ENCODE measurements around the gene PSMA7. TPM values are rescaled to one million over a fixed set of nuclear protein-coding genes. Genes with fewer than 3 reads are reported as not detected.

The PSMA7 gene
- total and polyA plus RNA-seq, 4 experiments from 2014 or later: 182 to 598 (median 313) TPM

DNA sequence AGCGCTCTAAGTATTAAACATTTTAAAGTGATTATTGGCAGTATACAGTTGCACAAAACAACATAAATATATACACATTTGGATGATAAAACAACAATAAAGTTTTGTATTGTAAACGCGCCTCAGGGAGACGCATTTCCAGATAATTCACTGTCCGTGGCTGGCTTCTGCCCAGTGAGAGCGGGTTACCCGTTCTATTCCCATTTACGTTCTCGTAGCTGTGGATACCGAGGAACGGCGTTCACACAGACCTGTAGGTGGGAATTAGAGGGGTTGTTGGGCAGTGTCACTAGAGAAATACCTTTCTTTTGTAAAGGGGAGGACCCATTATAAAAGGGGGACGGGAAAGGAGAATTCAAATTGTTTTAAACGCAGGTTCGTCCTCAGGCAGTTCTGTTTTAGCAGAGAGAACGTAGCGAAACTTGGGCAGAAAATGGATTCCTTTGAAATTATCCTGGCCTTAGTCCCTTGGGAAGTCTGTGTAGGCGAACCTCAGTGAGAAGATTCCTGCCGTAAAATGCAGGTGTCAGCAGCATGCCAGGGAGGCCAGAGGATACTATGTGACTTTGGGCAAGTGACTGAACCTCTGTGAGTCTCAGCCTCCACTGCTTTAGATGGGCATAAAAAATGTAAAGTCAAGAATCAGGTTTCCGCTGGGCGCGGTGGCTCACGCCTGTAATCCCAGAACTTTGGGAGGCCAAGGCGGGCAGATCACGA, 40.4 kb upstream of the PSMA7 start:
- H3K36me3 ChIP-seq (ENCODE audit: insufficient read depth, low read length): no peaks in the 10 kb centered on the region
- peaks cover 0 to 14% of the 10 kb centered on the region in 2 donors for H3K36me3 Mint-ChIP-seq
- intact Hi-C loops (cut with micrococcal nuclease): loop anchor here (1.0 to 5.0 kb wide), 4 partner anchors 61 to 204 kb away; partner anchors contain the start of genes ADRM1, LSM14B and RPS21
- H3K9me3 ChIP-seq (ENCODE audit: control insufficient read depth in 1 of 2, low read length in 2 of 2): no peaks in the 10 kb centered on the region
- peaks cover 23 to 51% (median 38%) of the 10 kb centered on the region in 4 donors for H3K4me1 Mint-ChIP-seq
- ChIA-PET POLR2A (ENCODE audit: partially characterized antibody) (interaction anchor here (0.6 to 1.9 kb wide), 6 partner anchors 11 to 216 kb away, joined by 3 to 6 read pairs (median 5); partner anchors contain the start of genes LSM14B, OSBPL2 and RPS21), CTCF (ENCODE audit: partially characterized antibody) (no interaction called here)
- peak overlapping the region; percentile 94 for H3K27ac ChIP-seq (ENCODE audit: low read depth, low read length)
- peak overlapping the region; percentile 90 to 98 (median 95) for H3K27ac Mint-ChIP-seq
- peak overlapping the region; percentile 88 to 95 (median 92) for H3K4me3 Mint-ChIP-seq
- H3K27me3 ChIP-seq (ENCODE audit: insufficient read depth, low read length): no peaks in the 10 kb centered on the region
- peaks cover 0 to 2% (median 0%) of the 10 kb centered on the region in 8 donors for H3K9me3 Mint-ChIP-seq
- peak overlapping the region; percentile 53 to 92 for H3K4me3 ChIP-seq (ENCODE audit: low read length in 2 of 2)
- DNase-seq: no peak
- no peaks in the 10 kb centered on the region for H3K27me3 Mint-ChIP-seq
- H3K4me1 ChIP-seq (ENCODE audit: insufficient read depth, low read length): peaks cover 22% of the 10 kb centered on the region

DNA sequence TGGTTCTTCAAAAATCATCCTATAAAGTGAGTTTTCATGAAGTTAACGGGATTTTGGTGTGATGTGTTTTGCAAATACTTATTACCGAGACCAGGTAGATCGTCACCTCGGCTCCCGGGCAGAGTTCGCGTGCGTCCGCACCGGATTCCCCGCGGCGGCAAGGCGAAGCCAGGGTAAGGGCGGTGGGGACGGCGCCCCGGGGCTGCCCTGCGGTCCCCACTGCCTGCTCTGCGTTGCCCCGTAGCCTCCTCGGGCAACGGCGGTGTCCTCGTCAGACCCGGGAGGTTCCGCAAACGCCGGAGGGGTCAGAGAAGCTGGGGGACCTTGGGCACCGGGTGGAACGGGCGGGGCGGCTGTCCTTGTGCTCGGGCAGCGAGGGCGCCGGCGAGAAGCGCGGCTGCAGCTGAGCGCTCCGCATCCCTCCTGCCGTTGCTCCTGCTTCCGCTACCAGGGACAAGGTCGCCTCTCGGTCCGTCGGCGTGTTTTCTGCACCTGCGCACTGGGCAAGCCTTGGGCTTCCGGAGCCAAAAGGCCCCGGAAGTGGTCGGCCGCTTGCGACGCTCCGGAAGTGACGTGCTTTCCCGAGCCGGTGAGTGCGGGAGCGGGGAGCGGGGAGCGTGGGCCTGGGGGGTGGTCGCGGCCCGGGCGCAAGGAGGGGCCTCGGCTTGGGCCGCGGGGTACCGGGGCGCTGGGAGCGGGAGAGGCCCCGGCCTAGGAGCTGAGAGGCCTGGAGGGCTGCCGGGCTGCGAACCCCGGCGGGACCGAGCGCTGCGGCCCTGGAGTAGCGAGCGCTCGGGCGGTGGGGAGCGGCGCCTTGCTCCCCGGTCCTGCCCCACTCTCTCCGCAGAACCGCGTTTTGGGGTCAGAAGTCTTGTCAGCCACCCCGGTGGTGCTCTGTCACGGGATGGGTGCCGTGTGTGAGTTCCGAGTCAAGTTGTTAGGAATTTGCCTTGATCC, 39.6 kb upstream of the PSMA7 start, which contains the start of gene MTG2:
MTG2 (plus strand) TSS at position 560 of the 957 bp plus-strand sequence. CDS start 10,393 bp downstream, outside the sequence.
- Mint-ChIP-seq H3K36me3 (peaks cover 0 to 14% of the 10 kb centered on the region in 2 donors), H3K4me1 (peaks cover 23 to 50% (median 37%) of the 10 kb centered on the region in 4 donors), H3K9me3 (peaks cover 0 to 2% (median 0%) of the 10 kb centered on the region in 8 donors), H3K4me3 (peak within 1 kb of the TSS; percentile 91 to 97 (median 92)), H3K27ac (peak within 1 kb of the TSS; percentile 93 to 98 (median 96)), H3K27me3 (no peaks in the 10 kb centered on the region)
- H3K9me3 ChIP-seq (ENCODE audit: control insufficient read depth in 1 of 2, low read length in 2 of 2): no peaks in the 10 kb centered on the region
- DNase-seq: peak; percentile 91 to 96 (median 93)
- intact Hi-C loops (cut with micrococcal nuclease): loop anchor here (1.0 to 5.0 kb wide), 7 partner anchors 39 to 225 kb away; partner anchors contain the start of genes ADRM1, CABLES2, LSM14B and OSBPL2
- peaks cover 22% of the 10 kb centered on the region for H3K4me1 ChIP-seq (ENCODE audit: insufficient read depth, low read length)
- peak within 1 kb of the TSS; percentile 94 for H3K27ac ChIP-seq (ENCODE audit: low read depth, low read length)
- POLR2A ChIA-PET (ENCODE audit: partially characterized antibody): interaction anchor here (0.6 to 1.9 kb wide), 13 partner anchors 10 to 217 kb away, joined by 3 to 6 read pairs (median 3); partner anchors contain the start of genes LSM14B, OSBPL2, PSMA7 and RPS21
- peak within 1 kb of the TSS; percentile 53 to 92 for H3K4me3 ChIP-seq (ENCODE audit: low read length in 2 of 2)
- CTCF ChIA-PET (ENCODE audit: partially characterized antibody): no interaction called here
- no peaks in the 10 kb centered on the region for H3K27me3 ChIP-seq (ENCODE audit: insufficient read depth, low read length)
- no peaks in the 10 kb centered on the region for H3K36me3 ChIP-seq (ENCODE audit: insufficient read depth, low read length)

DNA sequence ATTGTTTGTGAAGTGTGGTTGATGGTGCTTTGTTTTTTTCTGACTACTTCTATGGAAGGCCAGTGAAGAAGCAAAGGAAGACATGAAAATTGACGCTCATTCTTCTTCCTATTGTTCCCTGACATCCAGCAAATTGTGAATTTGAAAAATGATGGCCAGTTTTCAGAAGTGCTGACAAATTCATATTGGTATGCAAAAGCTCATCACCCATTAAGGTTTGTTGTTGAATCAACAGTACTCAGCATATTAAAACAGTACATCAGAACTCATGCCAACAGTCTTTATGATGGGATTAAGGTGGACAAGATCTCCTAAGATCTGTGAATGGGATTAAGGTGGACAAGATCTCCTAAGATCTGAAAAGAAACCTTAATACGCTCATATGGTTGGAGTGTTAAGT, 38.6 kb upstream of the PSMA7 start:
- DNase-seq: peak in 1 of 5 donors; percentile 2
- POLR2A ChIA-PET (ENCODE audit: partially characterized antibody): interaction anchor here (1.2 to 1.9 kb wide), 2 partner anchors 60 to 115 kb away, joined by 3 to 4 read pairs; partner anchors contain the start of gene LSM14B
- Histone ChIP-seq H3K27ac (ENCODE audit: low read depth, low read length) (peak overlapping the region; percentile 94), H3K9me3 (ENCODE audit: control insufficient read depth in 1 of 2, low read length in 2 of 2) (no peaks in the 10 kb centered on the region), H3K36me3 (ENCODE audit: insufficient read depth, low read length) (no peaks in the 10 kb centered on the region), H3K27me3 (ENCODE audit: insufficient read depth, low read length) (no peaks in the 10 kb centered on the region), H3K4me3 (ENCODE audit: low read length in 2 of 2) (peak overlapping the region in 1 of 2 donors; percentile 92), H3K4me1 (ENCODE audit: insufficient read depth, low read length) (peaks cover 22% of the 10 kb centered on the region)
- Mint-ChIP-seq H3K4me3 (peak overlapping the region; percentile 89 to 97 (median 92)), H3K36me3 (peaks cover 0 to 12% of the 10 kb centered on the region in 2 donors), H3K9me3 (peaks cover 0 to 2% (median 0%) of the 10 kb centered on the region in 8 donors), H3K27me3 (no peaks in the 10 kb centered on the region), H3K4me1 (peaks cover 15 to 41% (median 30%) of the 10 kb centered on the region in 4 donors), H3K27ac (peak overlapping the region; percentile 93 to 98 (median 96))
- CTCF ChIA-PET (ENCODE audit: partially characterized antibody): no interaction called here
- intact Hi-C loops (cut with micrococcal nuclease): loop anchor here (1.0 to 5.0 kb wide), 5 partner anchors 39 to 225 kb away; partner anchors contain the start of genes CABLES2, OSBPL2, PSMA7 and RPS21

DNA sequence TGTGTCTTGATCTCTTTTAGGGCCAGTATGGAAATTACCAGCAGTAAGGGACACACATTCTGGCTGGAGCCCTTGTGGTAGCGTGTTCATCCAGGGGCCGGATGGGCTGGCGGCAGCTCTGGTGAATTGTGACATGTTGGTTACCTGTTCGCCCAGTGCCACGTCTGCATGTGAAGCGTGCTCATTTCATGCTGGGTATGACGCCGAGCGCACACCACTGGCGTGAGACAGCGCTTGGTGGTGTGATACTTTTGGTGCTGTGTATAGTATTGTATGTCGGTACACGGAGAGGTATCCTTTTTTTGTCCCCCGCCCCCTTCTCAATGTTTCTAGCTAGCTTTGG, 35.9 kb upstream of the PSMA7 start:
- Histone ChIP-seq H3K27ac (ENCODE audit: low read depth, low read length) (no peak overlapping the region), H3K4me3 (ENCODE audit: low read length in 2 of 2) (no peak overlapping the region), H3K36me3 (ENCODE audit: insufficient read depth, low read length) (peaks cover 4% of the 10 kb centered on the region), H3K4me1 (ENCODE audit: insufficient read depth, low read length) (peaks cover 15% of the 10 kb centered on the region), H3K9me3 (ENCODE audit: control insufficient read depth in 1 of 2, low read length in 2 of 2) (no peaks in the 10 kb centered on the region), H3K27me3 (ENCODE audit: insufficient read depth, low read length) (no peaks in the 10 kb centered on the region)
- ChIA-PET CTCF (ENCODE audit: partially characterized antibody) (no interaction called here), POLR2A (ENCODE audit: partially characterized antibody) (no interaction called here)
- H3K4me1 Mint-ChIP-seq: peaks cover 13 to 24% (median 15%) of the 10 kb centered on the region in 4 donors
- no peak overlapping the region for H3K4me3 Mint-ChIP-seq
- no peaks in the 10 kb centered on the region for H3K27me3 Mint-ChIP-seq
- no peak for DNase-seq
- no peak overlapping the region for H3K27ac Mint-ChIP-seq
- H3K36me3 Mint-ChIP-seq: peaks cover 7 to 22% of the 10 kb centered on the region in 2 donors
- intact Hi-C loops (cut with micrococcal nuclease): no loop called here
- peaks cover 0 to 2% (median 0%) of the 10 kb centered on the region in 8 donors for H3K9me3 Mint-ChIP-seq

DNA sequence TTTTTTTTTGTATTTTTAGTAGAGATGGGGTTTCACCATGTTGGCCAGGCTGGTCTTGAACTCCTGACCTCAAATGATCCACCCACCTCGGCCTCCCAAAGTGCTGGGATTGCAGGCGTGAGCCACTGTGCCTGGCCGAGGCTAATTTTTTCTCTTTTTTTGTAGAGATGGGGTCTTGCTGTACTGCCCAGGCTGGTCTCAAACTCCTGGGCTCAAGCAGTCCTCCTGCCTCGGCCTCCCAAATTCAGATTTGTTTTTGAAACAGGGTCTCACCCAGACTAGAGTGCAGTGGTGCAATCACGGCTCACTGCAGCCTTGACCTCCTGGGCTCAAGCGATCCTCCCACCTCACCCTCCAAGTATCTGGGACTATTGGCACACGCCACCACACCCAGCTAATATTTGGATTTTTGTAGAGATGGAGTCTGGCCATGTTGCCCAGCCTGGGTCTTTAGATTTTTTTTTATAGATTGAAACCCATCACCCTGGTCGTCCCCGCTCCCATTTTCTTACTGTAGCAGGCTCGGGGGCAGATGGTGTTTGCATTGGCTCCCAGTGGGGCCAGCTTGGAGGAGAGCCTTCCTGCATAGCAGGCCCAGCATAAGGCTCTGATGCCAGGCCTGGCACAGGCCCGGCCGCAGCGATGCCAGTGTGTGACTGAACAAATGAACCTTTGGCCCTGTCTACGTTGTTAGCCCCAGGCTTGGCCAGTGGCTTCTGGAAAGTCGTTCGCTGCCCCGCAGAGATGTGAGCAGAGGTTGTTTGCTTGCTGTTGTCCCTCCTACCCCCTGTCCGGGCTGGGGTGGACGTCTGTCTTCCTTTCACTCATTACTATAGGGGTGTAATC, 35.3 kb upstream of the PSMA7 start:
- POLR2A ChIA-PET (ENCODE audit: partially characterized antibody): no interaction called here
- Mint-ChIP-seq H3K27ac (no peak overlapping the region), H3K36me3 (peaks cover 10 to 25% of the 10 kb centered on the region in 2 donors), H3K4me3 (no peak overlapping the region), H3K4me1 (peaks cover 10 to 18% (median 11%) of the 10 kb centered on the region in 4 donors), H3K9me3 (peaks cover 0 to 2% (median 0%) of the 10 kb centered on the region in 8 donors), H3K27me3 (no peaks in the 10 kb centered on the region)
- H3K36me3 ChIP-seq (ENCODE audit: insufficient read depth, low read length): peaks cover 4% of the 10 kb centered on the region
- no peak for DNase-seq
- H3K4me3 ChIP-seq (ENCODE audit: low read length in 2 of 2): no peak overlapping the region
- H3K27ac ChIP-seq (ENCODE audit: low read depth, low read length): no peak overlapping the region
- H3K9me3 ChIP-seq (ENCODE audit: control insufficient read depth in 1 of 2, low read length in 2 of 2): no peaks in the 10 kb centered on the region
- peaks cover 9% of the 10 kb centered on the region for H3K4me1 ChIP-seq (ENCODE audit: insufficient read depth, low read length)
- intact Hi-C loops (cut with micrococcal nuclease): no loop called here
- H3K27me3 ChIP-seq (ENCODE audit: insufficient read depth, low read length): no peaks in the 10 kb centered on the region
- CTCF ChIA-PET (ENCODE audit: partially characterized antibody): no interaction called here

DNA sequence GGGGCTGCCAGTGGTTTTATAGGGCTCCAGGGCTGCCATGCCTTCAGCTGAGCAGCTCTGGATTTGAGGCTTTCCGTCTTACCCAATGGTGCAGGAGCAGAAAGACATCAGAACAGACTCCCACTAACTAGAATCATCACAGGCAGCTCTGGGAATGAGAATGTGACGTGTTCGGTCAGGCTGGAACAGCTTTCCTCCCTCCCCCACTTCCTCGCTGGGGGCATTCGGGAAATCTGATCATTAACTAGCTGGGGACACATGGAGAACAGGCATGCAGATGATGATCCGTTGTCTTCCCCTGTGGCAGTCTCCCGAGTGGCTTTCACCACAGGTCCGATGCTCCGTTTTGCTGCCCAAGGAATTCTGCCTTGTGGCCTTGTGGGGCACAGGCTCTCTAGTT, 34.1 kb upstream of the PSMA7 start:
- H3K4me3 Mint-ChIP-seq: no peak overlapping the region
- H3K27ac ChIP-seq (ENCODE audit: low read depth, low read length): no peak overlapping the region
- H3K9me3 Mint-ChIP-seq: no peaks in the 10 kb centered on the region
- no peak for DNase-seq
- peaks cover 4% of the 10 kb centered on the region for H3K36me3 ChIP-seq (ENCODE audit: insufficient read depth, low read length)
- peaks cover 6 to 8% (median 7%) of the 10 kb centered on the region in 4 donors for H3K4me1 Mint-ChIP-seq
- H3K9me3 ChIP-seq (ENCODE audit: control insufficient read depth in 1 of 2, low read length in 2 of 2): no peaks in the 10 kb centered on the region
- intact Hi-C loops (cut with micrococcal nuclease): no loop called here
- no peaks in the 10 kb centered on the region for H3K27me3 Mint-ChIP-seq
- ChIA-PET POLR2A (ENCODE audit: partially characterized antibody) (no interaction called here), CTCF (ENCODE audit: partially characterized antibody) (interaction anchor here (0.7 kb wide), 1 partner anchor 692 kb away, joined by 3 read pairs; no protein-coding TSS in a partner anchor)
- no peaks in the 10 kb centered on the region for H3K27me3 ChIP-seq (ENCODE audit: insufficient read depth, low read length)
- peaks cover 10 to 19% of the 10 kb centered on the region in 2 donors for H3K36me3 Mint-ChIP-seq
- H3K27ac Mint-ChIP-seq: no peak overlapping the region
- no peak overlapping the region for H3K4me3 ChIP-seq (ENCODE audit: low read length in 2 of 2)
- peaks cover 7% of the 10 kb centered on the region for H3K4me1 ChIP-seq (ENCODE audit: insufficient read depth, low read length)
